Epithelial cell of prostate (primary cell): ENCODE results near the gene EPHB1.
"Not testable (repeated sequence)": the region's sequence is repeated elsewhere in the genome, so short reads cannot be mapped to it uniquely, and the experiment has no call there.

ENCODE experiments used
- DNase-seq: peaks from one replicate; pipeline ENCODE4 v3.0.0-alpha.2; 2011; ENCODE audit warnings: low read depth, low spot score
- H3K27ac ChIP-seq: fragments of 450-650 bp; 2 replicates; pipeline ENCODE4 v1.5.1; 2017; ENCODE audit warnings: mild to moderate bottlenecking

The EPHB1 gene

GRCh38 chr3:134775831-134776230, 19.2 kb upstream of the EPHB1 start:
- no peak for DNase-seq
- H3K27ac ChIP-seq = no peak overlapping the region

DNA sequence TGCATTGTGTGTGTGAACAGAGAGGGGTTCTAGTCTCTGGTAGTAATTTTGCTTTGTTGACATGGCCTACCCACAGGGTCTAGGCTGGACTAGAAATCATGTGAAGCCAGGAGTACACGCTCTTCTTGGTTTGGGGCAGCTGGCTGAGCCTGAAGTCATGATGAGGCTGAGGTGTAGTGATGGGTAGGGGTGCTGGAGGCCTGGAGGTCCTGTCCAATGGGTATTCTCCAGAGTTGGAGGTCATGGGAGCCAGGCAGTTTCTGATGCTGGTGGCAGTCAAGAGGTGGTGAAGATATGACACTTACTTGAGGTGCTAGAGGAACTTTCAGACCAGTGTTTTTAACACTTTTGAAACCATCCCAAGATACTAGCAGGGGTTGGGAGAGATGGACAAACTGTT, 18.5 kb upstream of the EPHB1 start:
- DNase-seq = no peak
- no peak overlapping the region for H3K27ac ChIP-seq

DNA sequence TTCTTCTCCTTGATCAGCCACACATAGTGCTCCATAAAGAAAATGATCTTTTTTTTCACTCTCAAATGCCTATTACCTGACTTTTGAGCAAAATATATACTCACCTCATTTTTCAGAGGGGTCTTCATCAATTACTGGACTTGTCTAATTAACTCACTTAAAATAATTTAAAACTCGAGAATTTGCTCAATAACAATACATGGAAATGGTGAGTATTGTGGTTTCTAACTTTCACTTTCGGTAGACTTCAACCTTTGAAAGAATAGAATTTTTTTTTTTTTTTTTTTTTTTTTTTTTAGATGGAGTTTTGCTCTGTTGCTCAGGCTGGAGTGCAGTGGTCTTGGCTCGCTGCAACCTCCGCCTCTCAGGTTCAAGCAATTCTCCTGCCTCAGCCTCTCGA, 17.7 kb upstream of the EPHB1 start:
- H3K27ac ChIP-seq = no peak overlapping the region
- no peak for DNase-seq

- not testable (repeated sequence) for DNase-seq, H3K27ac ChIP-seq
Observed at GRCh38 chr3:134788283-134788682, 6.8 kb upstream of the EPHB1 start.

- no peak for DNase-seq
- H3K27ac ChIP-seq = no peak overlapping the region
Observed at GRCh38 chr3:134790065-134790464, 5.0 kb upstream of the EPHB1 start.

- no peak for DNase-seq
- no peak overlapping the region for H3K27ac ChIP-seq
Observed at GRCh38 chr3:134791992-134792391, 3.1 kb upstream of the EPHB1 start.

DNA sequence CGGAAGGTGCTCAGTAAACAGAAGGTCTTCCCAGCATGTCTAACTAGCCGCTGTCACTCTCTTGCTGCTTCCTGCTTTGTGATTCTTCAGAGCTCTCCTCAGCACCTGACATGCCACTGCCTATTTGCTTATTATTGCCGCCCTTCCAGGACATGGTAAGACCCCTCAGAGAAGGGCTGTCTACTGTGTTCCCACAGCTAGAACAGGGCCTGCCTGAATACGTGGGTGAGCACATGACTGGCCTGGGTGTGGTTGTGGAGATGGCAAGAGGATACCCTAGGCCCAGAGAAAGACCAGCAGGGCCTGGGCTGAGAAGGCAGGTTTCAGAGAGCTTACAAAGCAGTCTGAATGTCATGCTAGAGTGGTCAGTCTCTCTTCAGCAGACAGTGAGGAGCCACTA, 2.4 kb upstream of the EPHB1 start:
- H3K27ac ChIP-seq = no peak overlapping the region
- DNase-seq = no peak

DNA sequence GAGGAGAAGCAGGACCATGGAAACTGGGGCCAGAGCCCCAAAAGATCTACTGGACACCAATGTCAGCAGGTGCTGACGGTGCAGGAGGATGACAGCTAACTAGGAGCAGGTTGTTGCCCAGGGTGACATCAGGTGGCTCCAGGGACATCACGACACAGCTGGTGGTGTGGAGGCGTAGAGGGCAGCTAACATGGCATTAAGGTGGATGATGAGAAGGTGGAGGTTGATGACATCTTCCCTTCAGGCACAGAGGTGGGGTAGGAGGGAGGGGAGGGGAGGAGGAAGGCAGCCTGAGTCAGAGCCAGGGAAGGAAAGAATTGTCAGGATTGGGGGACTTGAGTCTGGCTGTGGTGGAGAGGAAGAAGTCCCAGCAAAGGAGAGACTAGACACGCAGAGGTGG, 1.5 kb upstream of the EPHB1 start:
- DNase-seq = no peak
- no peak overlapping the region for H3K27ac ChIP-seq

DNA sequence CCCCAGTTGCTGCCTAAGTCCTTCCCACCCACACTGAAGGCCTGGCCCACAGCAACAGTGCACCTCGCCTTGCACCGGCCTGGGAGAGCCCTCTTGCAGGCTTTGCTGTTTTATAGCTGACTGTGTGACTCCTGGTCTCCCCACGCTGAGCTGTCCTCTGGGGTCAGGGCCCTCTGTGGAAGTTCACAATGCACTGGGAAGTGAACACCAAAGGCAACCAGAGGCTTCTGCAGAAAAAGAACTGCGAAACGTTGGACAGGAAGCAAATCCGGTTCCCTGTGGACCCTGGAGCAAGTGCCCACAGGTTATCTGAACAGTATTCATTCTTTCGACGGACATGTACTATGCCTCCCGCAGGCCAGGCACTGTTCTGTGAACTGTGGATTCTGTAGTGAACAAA, 737 bp upstream of the EPHB1 start:
- DNase-seq = no peak

GRCh38 chr3:134795746-134796280, 753 bp downstream of the EPHB1 start:
- DNase-seq = no peak
- no peak overlapping the region for H3K27ac ChIP-seq

More for the DNA sequence above, 737 bp upstream of the EPHB1 start:
- H3K27ac ChIP-seq = no peak overlapping the region

DNA sequence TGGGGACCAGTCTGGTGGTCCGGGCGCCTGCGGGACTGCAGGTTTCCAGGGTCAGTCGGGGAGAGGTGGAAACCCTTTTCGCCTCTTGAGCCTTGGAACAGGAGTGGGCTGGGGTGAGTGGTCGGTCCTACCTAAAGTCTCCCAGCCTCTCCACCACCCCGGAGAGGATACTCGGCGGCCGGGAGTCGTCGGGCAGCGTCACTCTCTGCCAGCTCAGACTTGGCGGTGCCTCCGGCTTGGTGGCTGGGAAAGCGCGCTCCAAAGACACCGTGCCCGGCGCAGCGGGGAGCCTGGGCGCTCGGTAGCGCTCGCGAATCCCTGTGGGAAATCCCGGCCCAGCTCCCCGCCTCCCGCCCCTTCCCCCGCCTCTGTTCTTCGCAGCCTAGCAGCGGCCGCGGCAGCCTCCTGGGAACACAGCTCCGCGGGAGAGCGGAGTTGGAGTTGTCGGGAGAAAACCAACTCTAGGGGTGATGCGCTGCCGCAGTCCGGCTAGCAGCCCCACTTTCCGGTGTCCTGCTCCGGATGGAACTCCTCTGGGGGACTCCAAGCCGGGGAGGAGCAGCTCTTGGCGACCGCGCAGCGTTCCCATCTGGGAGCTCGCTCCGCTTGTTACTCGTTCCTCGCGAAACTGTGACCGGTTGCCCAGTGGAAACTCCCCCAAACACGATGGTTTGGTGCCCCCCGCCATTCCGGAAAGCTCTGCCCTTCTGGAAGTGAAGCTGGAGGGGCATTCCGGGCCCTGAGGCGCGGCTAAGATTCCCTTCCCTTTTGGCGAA, 1.4 kb downstream of the EPHB1 start:
- H3K27ac ChIP-seq = no peak overlapping the region
- no peak for DNase-seq

DNA sequence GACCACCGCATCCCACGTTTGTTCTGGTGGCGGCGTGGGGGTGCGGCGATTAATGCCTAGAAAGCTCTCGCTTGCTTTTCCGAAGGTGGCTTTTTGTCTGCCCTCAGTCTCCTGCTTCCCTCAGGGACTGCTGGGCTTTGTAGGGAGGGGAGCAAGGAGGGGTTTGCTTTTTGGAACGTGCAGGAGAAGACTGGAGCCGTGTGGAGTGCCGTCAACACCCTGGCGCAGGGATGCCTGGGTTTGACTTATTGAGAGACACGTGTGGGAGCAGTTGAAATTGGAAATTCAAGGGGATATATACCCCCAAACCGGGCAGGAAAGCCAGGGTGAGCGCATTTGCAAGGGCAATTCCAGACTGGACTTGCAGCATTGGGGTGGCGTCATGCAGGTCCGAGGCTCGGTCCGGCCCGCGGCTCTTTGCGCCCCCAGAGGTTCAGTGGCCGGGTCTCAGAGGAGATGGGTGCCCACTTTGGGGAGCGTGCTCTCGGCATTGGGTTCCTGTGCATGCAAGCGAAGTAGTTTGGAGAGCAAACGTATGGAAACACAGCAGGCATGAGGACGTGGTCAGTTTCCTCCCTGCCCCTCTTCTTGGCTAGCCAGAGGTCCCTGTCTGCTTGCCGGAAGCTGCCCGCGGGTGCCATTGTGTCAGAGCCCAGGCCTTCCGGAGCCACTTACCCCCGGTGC, 2.1 kb downstream of the EPHB1 start:
- no peak for DNase-seq
- no peak overlapping the region for H3K27ac ChIP-seq

- DNase-seq = no peak
- no peak overlapping the region for H3K27ac ChIP-seq
Observed at GRCh38 chr3:134797741-134798451, 2.8 kb downstream of the EPHB1 start.

DNA sequence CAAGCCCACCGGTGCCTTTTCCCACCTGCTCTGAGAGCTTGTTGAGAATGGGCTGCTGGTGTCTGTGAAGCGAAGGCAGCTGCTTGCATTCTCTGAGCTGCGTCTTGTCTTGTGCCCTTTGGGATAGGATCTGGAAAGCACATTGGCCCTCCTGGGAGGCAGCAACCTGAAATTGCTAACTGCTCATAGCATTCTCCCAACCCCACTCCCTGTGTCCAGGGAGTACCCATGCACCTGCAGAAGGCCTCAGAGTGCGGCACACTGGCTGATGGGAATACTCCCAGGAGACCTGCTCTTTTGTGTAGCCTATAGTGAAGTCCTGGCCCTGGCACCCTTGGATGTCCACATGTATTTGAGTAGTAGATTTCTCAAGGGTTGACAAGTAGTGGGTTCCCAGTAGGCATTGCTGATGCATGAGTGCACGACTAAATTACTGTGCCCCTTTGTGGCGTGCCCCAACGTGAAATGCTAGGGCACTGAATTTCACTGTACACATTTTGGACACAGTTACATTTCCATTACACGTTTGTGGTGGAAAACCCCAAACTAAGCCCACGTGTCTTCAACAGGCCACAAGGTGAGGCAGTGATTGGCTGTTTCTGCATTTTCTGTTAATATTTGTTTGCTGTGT, 3.7 kb downstream of the EPHB1 start:
- no peak for DNase-seq
- H3K27ac ChIP-seq = no peak overlapping the region

GRCh38 chr3:134799393-134799792, 4.3 kb downstream of the EPHB1 start:
- H3K27ac ChIP-seq = no peak overlapping the region
- DNase-seq = no peak

GRCh38 chr3:134801204-134801958, 6.3 kb downstream of the EPHB1 start:
- DNase-seq = no peak
- no peak overlapping the region for H3K27ac ChIP-seq

DNA sequence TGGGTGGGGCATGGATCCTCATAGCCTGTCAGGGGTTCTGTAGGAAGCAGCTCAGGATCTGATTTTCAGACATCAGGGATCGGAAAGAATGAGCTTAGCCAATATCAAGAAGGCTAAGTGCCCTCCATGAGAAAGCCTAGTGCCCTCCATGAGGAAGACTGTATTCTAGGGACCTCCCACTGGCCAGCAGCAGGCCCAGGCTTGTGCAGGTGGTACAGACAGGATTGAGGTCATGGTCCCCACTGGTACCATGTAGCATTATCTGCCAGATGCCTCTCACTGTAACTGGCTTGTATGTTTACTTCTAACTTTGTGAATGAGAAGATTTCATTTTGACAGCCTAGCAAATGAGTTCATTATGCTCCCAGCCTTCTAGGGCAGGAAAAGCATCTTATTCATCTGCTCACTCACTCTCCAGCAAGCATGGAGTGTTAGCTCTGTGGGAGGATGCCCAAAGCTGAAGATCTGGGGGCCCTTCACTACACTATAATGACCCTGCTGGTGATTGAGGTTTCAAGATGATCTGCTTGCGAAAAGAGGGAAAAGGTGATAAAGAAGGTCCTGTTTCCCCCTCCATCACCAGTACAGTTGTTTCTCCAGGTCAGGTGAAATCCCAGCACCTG, 7.5 kb downstream of the EPHB1 start:
- no peak for DNase-seq
- H3K27ac ChIP-seq = no peak overlapping the region

GRCh38 chr3:134803051-134803505, 8.0 kb downstream of the EPHB1 start:
- no peak for DNase-seq
- H3K27ac ChIP-seq = no peak overlapping the region

GRCh38 chr3:134803652-134804051, 8.6 kb downstream of the EPHB1 start:
- H3K27ac ChIP-seq = no peak overlapping the region
- no peak for DNase-seq
